Keratinocyte (primary cell): ENCODE measurements around the gene POU5F2.

Source experiments
- EZH2 ChIP-seq: IDR thresholded peaks from one replicate; pipeline ENCODE4 v1.6.1; 2012; ENCODE audit warnings: inconsistent platforms, mild to moderate bottlenecking, low read length, moderate library complexity
- TF ChIP-seq, protein P1 (sequence below), 3 experiments: IDR thresholded peaks in 1 of 3; conservative IDR thresholded peaks in 1 of 3; optimal IDR thresholded peaks in 1 of 3; 2 replicates in 2 of 3; 3 replicates in 1 of 3; pipeline versions ENCODE3 to v1.5.1; 2011; ENCODE audit warnings: low read length in 3 of 3, mild to moderate bottlenecking in 3 of 3, moderate library complexity in 2 of 3, control low read depth in 1 of 3, inconsistent platforms in 1 of 3; ENCODE audit not compliant: insufficient read depth in 2 of 3; ENCODE audit errors: extremely low read depth in 1 of 3

DNA sequence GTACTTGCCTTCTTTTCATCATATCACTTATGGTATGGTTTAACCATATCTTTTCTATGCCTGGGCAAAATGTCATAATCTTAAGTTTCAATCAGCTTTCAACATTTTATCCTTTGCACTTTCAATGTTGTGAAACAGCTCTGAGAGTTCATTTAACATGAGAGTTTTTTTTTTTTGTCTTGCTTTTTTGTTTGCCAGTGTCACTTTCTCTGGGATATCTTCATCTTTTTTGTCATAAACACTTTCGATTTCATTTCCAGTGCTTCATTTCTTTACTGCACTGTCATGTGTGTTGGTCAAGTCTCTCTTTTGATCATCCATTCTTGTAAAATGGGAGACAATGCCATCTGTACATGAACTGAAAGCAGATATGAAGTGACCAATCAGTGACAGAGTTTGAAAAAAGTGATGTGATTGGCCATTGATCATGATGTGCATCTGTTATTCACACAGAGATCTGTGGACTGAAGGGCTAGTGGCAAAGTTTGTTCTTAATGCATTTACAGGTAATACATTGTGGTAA lies 7.5 kb upstream of the POU5F2 start:
- TF ChIP-seq, protein P1, sequence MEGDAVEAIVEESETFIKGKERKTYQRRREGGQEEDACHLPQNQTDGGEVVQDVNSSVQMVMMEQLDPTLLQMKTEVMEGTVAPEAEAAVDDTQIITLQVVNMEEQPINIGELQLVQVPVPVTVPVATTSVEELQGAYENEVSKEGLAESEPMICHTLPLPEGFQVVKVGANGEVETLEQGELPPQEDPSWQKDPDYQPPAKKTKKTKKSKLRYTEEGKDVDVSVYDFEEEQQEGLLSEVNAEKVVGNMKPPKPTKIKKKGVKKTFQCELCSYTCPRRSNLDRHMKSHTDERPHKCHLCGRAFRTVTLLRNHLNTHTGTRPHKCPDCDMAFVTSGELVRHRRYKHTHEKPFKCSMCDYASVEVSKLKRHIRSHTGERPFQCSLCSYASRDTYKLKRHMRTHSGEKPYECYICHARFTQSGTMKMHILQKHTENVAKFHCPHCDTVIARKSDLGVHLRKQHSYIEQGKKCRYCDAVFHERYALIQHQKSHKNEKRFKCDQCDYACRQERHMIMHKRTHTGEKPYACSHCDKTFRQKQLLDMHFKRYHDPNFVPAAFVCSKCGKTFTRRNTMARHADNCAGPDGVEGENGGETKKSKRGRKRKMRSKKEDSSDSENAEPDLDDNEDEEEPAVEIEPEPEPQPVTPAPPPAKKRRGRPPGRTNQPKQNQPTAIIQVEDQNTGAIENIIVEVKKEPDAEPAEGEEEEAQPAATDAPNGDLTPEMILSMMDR (optimal IDR thresholded peaks at IDR 0.05 in 1 of 3, IDR thresholded peaks at IDR 0.05 in 1 of 3, conservative IDR thresholded peaks at IDR 0.05 in 1 of 3; ENCODE audit: extremely low read depth in 1 of 3, insufficient read depth in 2 of 3, low read length in 3 of 3), result no peak
- TF ChIP-seq EZH2, result no peak
